Smooth muscle cell (in vitro differentiated cells): ENCODE measurements around the gene IDH3A. TPM values are rescaled to one million over a fixed set of nuclear protein-coding genes. Genes with fewer than 3 reads are reported as not detected.

Experiments
- DNase-seq: peaks from one replicate; lab custom pipeline; 2025; ENCODE audit not compliant: unreplicated experiment; lab: John Stamatoyannopoulos, UW
- H2AFZ ChIP-seq: fragments of 200-600 bp; sonication (generic); 2 replicates; pipeline ENCODE4 v1.6.0; 2016; ENCODE audit warnings: antibody characterized with exemption, low read depth, mild to moderate bottlenecking
- H3F3A ChIP-seq: fragments of 200-600 bp; sonication (generic); 2 replicates; pipeline ENCODE4 v1.6.0; 2017; ENCODE audit warnings: antibody characterized with exemption, low read depth
- H3K27ac ChIP-seq: fragments of 200-600 bp; sonication (generic); 2 replicates; pipeline ENCODE4 v1.5.1; 2016; ENCODE audit warnings: low read depth, mild to moderate bottlenecking
- H3K27me3 ChIP-seq: fragments of 200-600 bp; sonication (generic); 2 replicates; pipeline ENCODE4 v1.6.1; 2016; ENCODE audit warnings: low read depth, mild to moderate bottlenecking
- H3K36me3 ChIP-seq: fragments of 200-600 bp; sonication (generic); 2 replicates; pipeline ENCODE4 v1.5.1; 2016; ENCODE audit warnings: low read depth
- H3K4me1 ChIP-seq: fragments of 200-600 bp; sonication (generic); 2 replicates; pipeline ENCODE4 v1.5.1; 2016; ENCODE audit warnings: low read depth
- H3K4me2 ChIP-seq: fragments of 200-600 bp; sonication (generic); 2 replicates; pipeline ENCODE4 v1.6.0; 2016; ENCODE audit warnings: mild to moderate bottlenecking
- H3K4me3 ChIP-seq: fragments of 200-600 bp; sonication (generic); 2 replicates; pipeline ENCODE4 v1.5.1; 2016; ENCODE audit warnings: mild to moderate bottlenecking
- H3K79me2 ChIP-seq: fragments of 200-600 bp; sonication (generic); 2 replicates; pipeline ENCODE4 v1.6.0; 2016; ENCODE audit warnings: low read depth, mild to moderate bottlenecking
- H3K9ac ChIP-seq: fragments of 200-600 bp; sonication (generic); 2 replicates; pipeline ENCODE4 v1.6.0; 2016; ENCODE audit warnings: low read depth
- H3K9me3 ChIP-seq: fragments of 200-600 bp; sonication (generic); replicated peaks from 2 replicates; pipeline ENCODE4 v1.5.1; 2016; ENCODE audit warnings: low read depth
- H4K20me1 ChIP-seq: fragments of 200-600 bp; sonication (generic); 2 replicates; pipeline ENCODE4 v1.6.0; 2016; ENCODE audit warnings: low read depth
- WGBS: methylation state at CpG from one replicate; pipeline ENCODE4 v1.1.7; 2016; ENCODE audit warnings: low lambda C conversion rate; 5-methylcytosine and 5-hydroxymethylcytosine counted together
- polyA plus RNA-seq: library from polyadenylated mRNA; unstranded; fragments of >200 nt; fragmentation: Nextera tagmentation; extraction: Ambion mirVana; gene quantifications from 2 replicates; pipeline ENCODE4 v1.2.1, GENCODE V29; 2016
- total RNA-seq: library from RNA; depleted of rRNA; stranded (reverse); fragments of >200 nt; gene quantifications from 2 replicates; pipeline ENCODE4 v1.2.3, GENCODE V29; 2014
- TF ChIP-seq, protein P1 (sequence below): fragments of 200-600 bp; sonication (generic); IDR thresholded peaks from 2 replicates; pipeline ENCODE4 v1.5.1; 2017; ENCODE audit warnings: borderline replicate concordance, mild to moderate bottlenecking, antibody characterized with exemption; ENCODE audit not compliant: insufficient read depth, poor library complexity, severe bottlenecking

Gene IDH3A
- total RNA-seq (56.9 and 74.5 TPM in 2 replicates), polyA plus RNA-seq (31.3 and 33.6 TPM in 2 replicates)

DNA sequence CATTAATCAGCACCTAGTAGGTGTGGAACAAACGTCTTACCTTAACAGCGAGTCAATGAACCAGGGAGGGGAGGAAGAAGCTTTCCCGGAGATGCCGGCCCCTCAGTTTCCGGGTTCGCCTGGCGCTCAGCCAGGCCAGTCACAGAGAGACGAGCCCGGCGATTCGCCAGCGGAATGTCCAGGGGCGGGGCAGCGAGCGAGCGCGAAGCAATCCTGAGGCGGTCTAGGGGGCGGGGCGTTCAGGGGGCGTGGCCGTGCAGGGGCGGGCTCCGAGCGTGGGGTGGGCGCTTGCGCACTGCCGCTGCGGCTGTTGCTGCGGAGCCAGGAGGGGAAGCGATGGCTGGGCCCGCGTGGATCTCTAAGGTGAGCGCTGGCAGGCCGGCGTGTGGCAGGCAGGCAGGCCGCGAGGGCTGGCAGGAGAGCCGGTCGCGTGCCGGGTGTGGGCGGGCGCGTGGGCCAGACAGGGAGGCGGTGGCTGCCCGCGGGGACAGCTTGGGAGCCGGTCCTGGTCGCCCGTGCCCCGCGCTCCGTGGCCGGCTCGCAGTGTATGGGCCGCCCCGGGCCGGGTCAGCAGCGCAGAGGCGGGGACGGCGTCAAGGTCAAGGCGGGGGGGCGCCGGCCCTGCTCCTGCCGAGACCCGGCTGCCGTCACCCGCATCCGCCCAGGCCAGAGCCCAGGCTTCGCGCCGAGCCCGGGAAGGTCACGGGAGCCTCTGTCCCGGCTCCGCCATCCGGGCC is at the start of gene IDH3A:
TSS of gene IDH3A (plus strand) at position 295 of the 737 bp plus-strand sequence. CDS start at position 337, 42 bp downstream.
- DNase-seq = peak; percentile 97
- Histone ChIP-seq H3K4me2 (peak within 1 kb of the TSS; percentile 91), H3K9ac (peak within 1 kb of the TSS; percentile 82), H3K36me3 (no peaks in the 10 kb centered on the region), H3K9me3 (no peaks in the 10 kb centered on the region), H3K27me3 (no peaks in the 10 kb centered on the region), H3K27ac (peak within 1 kb of the TSS; percentile 61), H3K4me1 (peaks cover 13% of the 10 kb centered on the region), H3F3A (no peaks in the 10 kb centered on the region), H2AFZ (peak within 1 kb of the TSS; percentile 88), H3K79me2 (peaks cover 47% of the 10 kb centered on the region), H3K4me3 (peak within 1 kb of the TSS; percentile 76), H4K20me1 (peaks cover 28% of the 10 kb centered on the region)
- TF ChIP-seq, protein P1, sequence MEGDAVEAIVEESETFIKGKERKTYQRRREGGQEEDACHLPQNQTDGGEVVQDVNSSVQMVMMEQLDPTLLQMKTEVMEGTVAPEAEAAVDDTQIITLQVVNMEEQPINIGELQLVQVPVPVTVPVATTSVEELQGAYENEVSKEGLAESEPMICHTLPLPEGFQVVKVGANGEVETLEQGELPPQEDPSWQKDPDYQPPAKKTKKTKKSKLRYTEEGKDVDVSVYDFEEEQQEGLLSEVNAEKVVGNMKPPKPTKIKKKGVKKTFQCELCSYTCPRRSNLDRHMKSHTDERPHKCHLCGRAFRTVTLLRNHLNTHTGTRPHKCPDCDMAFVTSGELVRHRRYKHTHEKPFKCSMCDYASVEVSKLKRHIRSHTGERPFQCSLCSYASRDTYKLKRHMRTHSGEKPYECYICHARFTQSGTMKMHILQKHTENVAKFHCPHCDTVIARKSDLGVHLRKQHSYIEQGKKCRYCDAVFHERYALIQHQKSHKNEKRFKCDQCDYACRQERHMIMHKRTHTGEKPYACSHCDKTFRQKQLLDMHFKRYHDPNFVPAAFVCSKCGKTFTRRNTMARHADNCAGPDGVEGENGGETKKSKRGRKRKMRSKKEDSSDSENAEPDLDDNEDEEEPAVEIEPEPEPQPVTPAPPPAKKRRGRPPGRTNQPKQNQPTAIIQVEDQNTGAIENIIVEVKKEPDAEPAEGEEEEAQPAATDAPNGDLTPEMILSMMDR = no peak
- 1% methylated on average over 58 of the region's 79 CpGs for WGBS

DNA sequence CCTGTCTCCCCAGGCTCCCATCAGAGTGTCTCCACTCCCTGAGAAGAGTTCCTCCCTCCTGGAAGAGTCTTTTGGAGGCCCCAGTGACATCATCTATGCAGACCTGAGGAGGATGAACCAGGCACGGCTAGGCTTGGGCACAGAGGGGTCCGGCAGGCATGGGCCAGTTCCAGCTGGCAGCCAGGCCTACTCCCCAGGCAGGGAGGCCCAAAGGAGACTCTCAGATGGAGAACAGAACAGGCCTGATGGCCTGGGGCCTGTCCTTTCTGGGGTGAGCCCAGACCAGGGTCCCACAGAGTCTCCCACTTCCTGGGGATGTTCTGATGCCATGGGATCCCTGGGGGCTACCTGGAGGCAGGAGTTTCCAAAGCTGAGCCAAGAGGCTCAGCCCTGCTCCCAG is 48.3 kb upstream of the IDH3A start:
- H3K4me2 ChIP-seq = no peak overlapping the region
- H3K9me3 ChIP-seq = no peaks in the 10 kb centered on the region
- no peaks in the 10 kb centered on the region for H3K4me1 ChIP-seq
- H3K4me3 ChIP-seq = no peak overlapping the region
- H3F3A ChIP-seq = no peaks in the 10 kb centered on the region
- H3K27ac ChIP-seq = no peak overlapping the region
- no peaks in the 10 kb centered on the region for H3K27me3 ChIP-seq
- no peak overlapping the region for H2AFZ ChIP-seq
- H3K9ac ChIP-seq = no peak overlapping the region
- H4K20me1 ChIP-seq = no peaks in the 10 kb centered on the region
- no peak for DNase-seq
- WGBS = 95% methylated on average over 2 of the region's 2 CpGs
- no peaks in the 10 kb centered on the region for H3K36me3 ChIP-seq
- no peaks in the 10 kb centered on the region for H3K79me2 ChIP-seq
- TF ChIP-seq, protein P1 = no peak

DNA sequence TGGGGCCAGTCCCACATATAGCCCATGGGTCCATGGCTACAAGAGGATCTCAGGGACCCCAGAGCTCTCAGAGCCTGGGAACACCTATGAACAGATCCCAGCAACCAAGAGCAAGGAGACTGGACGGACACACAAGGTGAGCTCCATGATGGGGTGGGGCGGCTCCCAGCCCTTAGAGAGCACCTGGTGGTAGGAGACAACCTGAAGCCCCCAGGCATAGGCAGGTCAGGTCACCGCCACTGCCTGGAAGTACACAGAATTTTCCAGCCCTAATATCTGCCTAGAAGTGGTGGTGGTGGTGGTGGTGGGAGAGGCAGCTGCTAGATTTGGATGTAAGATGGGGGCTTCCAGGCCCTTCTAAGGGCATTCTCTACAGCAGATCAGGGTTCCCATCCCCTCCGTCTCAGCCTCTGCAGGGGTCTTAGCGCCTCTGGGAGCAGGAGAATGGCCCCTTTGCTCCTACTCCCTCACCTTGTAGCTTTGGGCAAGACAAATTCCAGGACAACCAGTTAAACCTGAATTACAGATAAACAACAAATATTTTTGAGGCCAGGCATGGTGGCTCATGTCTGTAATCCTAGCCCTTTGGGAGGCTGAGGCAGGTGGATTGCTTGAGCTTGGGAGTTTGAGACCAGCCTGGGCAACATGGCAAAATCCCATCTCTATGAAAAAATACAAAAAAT is 47.6 kb upstream of the IDH3A start:
- TF ChIP-seq, protein P1 = no peak
- Histone ChIP-seq H3K27ac (no peak overlapping the region), H3K9me3 (no peaks in the 10 kb centered on the region), H4K20me1 (no peaks in the 10 kb centered on the region), H3F3A (no peaks in the 10 kb centered on the region), H3K9ac (no peak overlapping the region), H3K36me3 (no peaks in the 10 kb centered on the region), H2AFZ (no peak overlapping the region), H3K4me3 (no peak overlapping the region), H3K79me2 (no peaks in the 10 kb centered on the region), H3K27me3 (no peaks in the 10 kb centered on the region), H3K4me2 (no peak overlapping the region), H3K4me1 (no peaks in the 10 kb centered on the region)
- 81% methylated on average over 5 of the region's 5 CpGs for WGBS
- DNase-seq = no peak
